Astrocyte of the cerebellum (primary cell): ENCODE results near the gene WBP11.

Experiments used
- DNase-seq: peaks from one replicate; pipeline ENCODE4 v3.0.0-alpha.2; 2011; ENCODE audit warnings: low read depth
- H3K4me3 ChIP-seq: 2 replicates; pipeline ENCODE4 v1.5.1; 2011; ENCODE audit warnings: mild to moderate bottlenecking, low read depth, low read length, moderate library complexity
- in situ Hi-C: cut with HindIII; loops from 2 replicates; pipeline ENCODE4 v1.10.0; 2017; ENCODE audit warnings: low sequenced_read_pairs
- TF ChIP-seq, protein P1 (sequence below): IDR thresholded peaks from 2 replicates; pipeline ENCODE4 v1.5.1; 2012; ENCODE audit warnings: low read length, low read depth, moderate library complexity, mild to moderate bottlenecking; ENCODE audit errors: missing control alignments

Gene WBP11

DNA sequence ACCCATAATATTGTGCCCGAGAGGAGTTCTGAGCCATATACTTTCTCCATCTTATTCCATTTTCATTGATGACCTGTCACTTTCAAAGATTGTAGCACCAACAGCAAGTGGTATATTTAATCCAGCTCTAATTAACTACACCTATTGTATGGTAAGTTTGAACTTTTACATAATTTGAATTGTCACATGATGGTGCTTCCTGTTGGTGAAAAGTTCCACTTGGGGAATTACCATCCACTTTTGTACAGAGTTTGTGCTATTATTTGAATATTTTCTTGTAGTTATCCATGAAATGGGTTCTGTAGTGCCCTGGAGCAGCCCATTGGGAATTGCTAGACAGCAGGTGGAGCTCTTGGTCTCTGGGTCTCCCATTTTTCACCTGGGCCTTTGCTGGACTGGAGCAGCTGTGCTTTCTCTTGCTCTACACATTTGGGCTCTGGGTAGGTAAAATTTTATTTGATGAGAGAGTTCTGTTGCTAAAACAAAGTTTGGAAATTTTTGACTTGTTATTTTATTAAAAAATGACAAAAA is 7.7 kb upstream of the WBP11 start:
- no peak for DNase-seq
- in situ Hi-C loops: no loop called here
- no peak overlapping the region for H3K4me3 ChIP-seq
- TF ChIP-seq, protein P1, sequence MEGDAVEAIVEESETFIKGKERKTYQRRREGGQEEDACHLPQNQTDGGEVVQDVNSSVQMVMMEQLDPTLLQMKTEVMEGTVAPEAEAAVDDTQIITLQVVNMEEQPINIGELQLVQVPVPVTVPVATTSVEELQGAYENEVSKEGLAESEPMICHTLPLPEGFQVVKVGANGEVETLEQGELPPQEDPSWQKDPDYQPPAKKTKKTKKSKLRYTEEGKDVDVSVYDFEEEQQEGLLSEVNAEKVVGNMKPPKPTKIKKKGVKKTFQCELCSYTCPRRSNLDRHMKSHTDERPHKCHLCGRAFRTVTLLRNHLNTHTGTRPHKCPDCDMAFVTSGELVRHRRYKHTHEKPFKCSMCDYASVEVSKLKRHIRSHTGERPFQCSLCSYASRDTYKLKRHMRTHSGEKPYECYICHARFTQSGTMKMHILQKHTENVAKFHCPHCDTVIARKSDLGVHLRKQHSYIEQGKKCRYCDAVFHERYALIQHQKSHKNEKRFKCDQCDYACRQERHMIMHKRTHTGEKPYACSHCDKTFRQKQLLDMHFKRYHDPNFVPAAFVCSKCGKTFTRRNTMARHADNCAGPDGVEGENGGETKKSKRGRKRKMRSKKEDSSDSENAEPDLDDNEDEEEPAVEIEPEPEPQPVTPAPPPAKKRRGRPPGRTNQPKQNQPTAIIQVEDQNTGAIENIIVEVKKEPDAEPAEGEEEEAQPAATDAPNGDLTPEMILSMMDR: peak; percentile 64

DNA sequence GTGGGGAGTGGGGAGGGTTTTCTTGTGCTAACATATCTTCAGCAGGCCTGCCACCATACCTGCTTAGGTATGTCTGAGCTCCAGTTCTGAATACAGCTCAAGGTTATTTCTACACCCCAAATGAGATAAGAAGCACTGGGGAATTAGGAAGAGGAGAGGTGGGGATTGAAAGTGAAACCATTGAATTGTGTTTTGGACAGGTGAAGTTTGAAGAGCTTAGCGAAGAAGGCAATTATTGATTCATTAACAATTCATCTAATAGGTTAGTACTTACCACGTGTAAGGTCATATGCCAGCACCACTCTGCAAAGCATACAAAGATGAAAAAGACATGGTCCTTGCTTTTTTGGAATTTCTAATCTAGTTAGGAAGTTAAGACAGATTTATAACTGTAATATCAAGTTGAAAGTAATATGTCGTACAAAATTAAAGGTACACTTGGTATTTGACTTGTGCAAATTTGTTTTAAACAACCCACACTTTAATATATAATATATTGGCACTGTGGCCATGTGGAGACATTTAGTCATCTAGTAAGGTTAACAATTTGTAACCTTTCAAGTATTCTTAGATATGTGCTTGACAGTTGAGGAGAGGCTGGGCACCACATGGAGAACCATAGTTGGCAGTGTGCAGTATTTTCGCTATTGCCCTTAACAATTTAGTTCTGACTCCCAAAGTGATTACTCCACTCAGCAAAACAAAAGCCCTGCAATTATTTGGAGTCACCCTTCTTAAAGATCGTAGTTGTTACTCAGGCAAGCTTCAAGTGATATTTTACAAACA is 7.1 kb upstream of the WBP11 start:
- TF ChIP-seq, protein P1: no peak
- DNase-seq: no peak
- in situ Hi-C loops: no loop called here
- no peak overlapping the region for H3K4me3 ChIP-seq

DNA sequence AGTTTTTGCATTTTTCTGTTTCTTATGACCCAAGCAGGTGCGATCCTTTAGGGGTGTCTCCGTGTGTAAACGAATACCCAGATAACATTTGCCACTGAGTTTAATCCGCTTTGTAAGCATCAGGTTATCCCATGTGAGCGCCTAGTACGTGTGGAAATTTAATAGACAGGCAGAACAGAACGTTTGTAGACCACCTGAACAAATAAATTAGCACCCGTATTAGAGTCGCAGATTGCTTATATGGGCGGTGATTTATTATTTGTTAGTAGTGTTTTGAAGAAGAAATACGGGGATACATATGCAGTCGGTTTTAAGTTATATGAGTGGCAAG is 517 bp upstream of the WBP11 start:
- DNase-seq: no peak
- TF ChIP-seq, protein P1: no peak
- peak overlapping the region; percentile 87 for H3K4me3 ChIP-seq
- in situ Hi-C loops: no loop called here

DNA sequence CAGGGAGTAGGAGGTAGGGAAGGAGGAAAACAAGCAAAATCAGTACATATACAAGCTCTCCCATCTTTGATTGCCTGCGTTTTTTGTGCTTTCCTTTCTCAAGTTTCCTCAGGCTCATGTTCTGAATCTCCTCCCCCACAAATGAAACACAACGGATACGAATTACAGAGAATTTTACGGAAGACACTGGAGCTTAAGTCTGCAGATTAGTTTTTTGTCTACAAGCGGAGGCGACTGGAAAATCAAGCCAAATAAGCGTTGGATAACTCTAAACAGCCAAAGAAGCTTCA is 612 bp downstream of the WBP11 start:
- in situ Hi-C loops: no loop called here
- TF ChIP-seq, protein P1: no peak
- DNase-seq: no peak
- peak overlapping the region; percentile 87 for H3K4me3 ChIP-seq

DNA sequence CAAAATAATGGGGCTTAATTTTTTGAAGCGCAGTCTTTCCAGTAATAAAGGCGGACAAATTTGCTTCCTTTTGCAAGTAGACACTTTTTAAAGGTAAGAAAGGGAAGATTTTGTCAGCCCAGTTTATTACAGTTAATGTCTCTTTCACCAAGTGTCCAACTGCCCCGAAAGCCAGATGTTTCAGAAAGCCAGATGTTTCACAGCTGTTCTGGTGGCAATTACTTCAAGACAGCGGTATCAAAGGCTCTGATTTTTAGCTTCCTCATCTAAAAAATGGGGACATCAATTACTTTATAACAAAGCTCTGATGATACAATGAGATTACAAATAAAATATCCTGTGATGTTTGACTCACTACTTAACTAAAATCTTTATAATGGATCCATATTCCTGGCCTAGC is 1.0 kb downstream of the WBP11 start:
- TF ChIP-seq, protein P1: no peak
- in situ Hi-C loops: no loop called here

DNA sequence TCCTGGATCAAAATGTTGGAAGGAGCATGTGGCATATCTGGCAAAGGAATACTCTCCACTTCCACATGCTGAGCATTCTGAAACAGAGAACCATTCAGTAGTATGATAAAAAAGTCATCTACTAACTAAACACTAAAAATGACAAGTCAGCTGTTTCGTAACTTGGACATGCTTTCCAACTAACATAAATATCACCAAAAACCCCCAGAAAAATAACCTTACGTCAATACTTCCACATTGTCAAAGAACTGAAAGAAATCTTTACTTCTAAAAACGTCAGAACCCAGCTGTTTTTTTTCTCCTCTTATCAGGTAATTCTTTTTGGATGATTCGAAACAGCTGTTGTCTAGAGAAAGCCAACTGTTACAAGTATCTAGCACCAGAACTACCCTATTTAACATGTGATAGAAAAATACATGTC is 8.2 kb downstream of the WBP11 start:
- TF ChIP-seq, protein P1: no peak
- no peak for DNase-seq
- no peak overlapping the region for H3K4me3 ChIP-seq
- in situ Hi-C loops: no loop called here

More for the DNA sequence above, 1.0 kb downstream of the WBP11 start:
- peak overlapping the region; percentile 87 for H3K4me3 ChIP-seq
- no peak for DNase-seq
